NCI-H2107 (cell line): ENCODE measurements around the gene GJB5.

Source experiments
- DNase-seq: peaks from one replicate; lab custom pipeline; 2025; lab: John Stamatoyannopoulos, UW

The GJB5 gene

GRCh38 chr1:34776911-34777310, 22.1 kb downstream of the GJB5 start:
- DNase-seq: no peak

GRCh38 chr1:34777519-34778321, 22.9 kb downstream of the GJB5 start:
- no peak for DNase-seq

GRCh38 chr1:34778381-34778780, 23.5 kb downstream of the GJB5 start:
- DNase-seq: no peak

GRCh38 chr1:34779005-34779404, 24.2 kb downstream of the GJB5 start:
- no peak for DNase-seq

GRCh38 chr1:34779526-34779925, 24.7 kb downstream of the GJB5 start:
- no peak for DNase-seq

GRCh38 chr1:34779962-34780361, 25.1 kb downstream of the GJB5 start:
- DNase-seq: no peak

GRCh38 chr1:34780528-34780927, 25.7 kb downstream of the GJB5 start:
- no peak for DNase-seq

GRCh38 chr1:34781071-34781843, 26.4 kb downstream of the GJB5 start, which contains the start of gene GJB3:
Gene GJB3 (plus strand): TSS chr1:34781214. CDS start chr1:34784763, 3,549 bp downstream.
- DNase-seq: no peak

GRCh38 chr1:34781844-34782391, 27.1 kb downstream of the GJB5 start:
- DNase-seq: no peak

- no peak for DNase-seq
These were observed 29.9 kb downstream of the GJB5 start for GRCh38 chr1:34784751-34785221.

- no peak for DNase-seq
These were observed 30.5 kb downstream of the GJB5 start for GRCh38 chr1:34785231-34785874.

GRCh38 chr1:34785875-34786470, 31.1 kb downstream of the GJB5 start:
- no peak for DNase-seq

GRCh38 chr1:34786521-34787325, 31.9 kb downstream of the GJB5 start:
- peak; percentile 12 for DNase-seq

- no peak for DNase-seq
These were observed 32.9 kb downstream of the GJB5 start for GRCh38 chr1:34787461-34788420.

GRCh38 chr1:34790985-34791384, 36.1 kb downstream of the GJB5 start:
- no peak for DNase-seq

GRCh38 chr1:34792424-34792823, 37.6 kb downstream of the GJB5 start:
- DNase-seq: no peak

- DNase-seq: no peak
These were observed 38.3 kb downstream of the GJB5 start, which contains the start of gene GJA4 for GRCh38 chr1:34792868-34793727. Gene GJA4 (plus strand): TSS chr1:34792999. CDS start chr1:34794214, 1,215 bp downstream.

- DNase-seq: no peak
These were observed 39.3 kb downstream of the GJB5 start for GRCh38 chr1:34794001-34794789.
